OCI-LY1 (cell line): Measurements from ENCODE around the gene KREMEN1.

Experiments
- H2AFZ ChIP-seq: fragments of 200-600 bp; sonication (generic), shearing (Covaris generic); 2 replicates; pipeline ENCODE4 v1.6.0; 2014; ENCODE audit warnings: antibody characterized with exemption, mild to moderate bottlenecking, low read length
- H3F3A ChIP-seq: fragments of 200-600 bp; sonication (generic), shearing (Covaris generic); 2 replicates; pipeline ENCODE4 v1.6.0; 2014; ENCODE audit warnings: mild to moderate bottlenecking, antibody characterized with exemption, low read length, moderate library complexity; ENCODE audit not compliant: insufficient read depth
- H3K27ac ChIP-seq: fragments of 200-600 bp; sonication (generic); 2 replicates; pipeline ENCODE4 v1.5.1; 2014; ENCODE audit warnings: low read length, mixed run types, mild to moderate bottlenecking, low read depth; ENCODE audit not compliant: poor library complexity, severe bottlenecking
- H3K27me3 ChIP-seq: fragments of 200-600 bp; sonication (generic); 2 replicates; pipeline ENCODE4 v1.6.0; 2014; ENCODE audit warnings: antibody characterized with exemption, mild to moderate bottlenecking, low read length, moderate library complexity; ENCODE audit not compliant: insufficient read depth
- H3K36me3 ChIP-seq: fragments of 200-600 bp; sonication (generic); 2 replicates; pipeline ENCODE4 v1.6.1; 2014; ENCODE audit warnings: mild to moderate bottlenecking, antibody characterized with exemption, low read length, moderate library complexity, mixed read lengths; ENCODE audit not compliant: insufficient read depth
- H3K4me1 ChIP-seq: fragments of 200-600 bp; sonication (generic); 2 replicates; pipeline ENCODE4 v1.5.1; 2014; ENCODE audit warnings: mild to moderate bottlenecking, low read length, moderate library complexity; ENCODE audit not compliant: insufficient read depth, severe bottlenecking
- H3K4me2 ChIP-seq: fragments of 200-600 bp; sonication (generic), shearing (Covaris generic); 2 replicates; pipeline ENCODE4 v1.6.1; 2014; ENCODE audit warnings: low read length
- H3K4me3 ChIP-seq: fragments of 200-600 bp; sonication (generic); 2 replicates; pipeline ENCODE4 v1.5.1; 2014; ENCODE audit warnings: low read length, low read depth, mild to moderate bottlenecking, mixed read lengths; ENCODE audit not compliant: poor library complexity, severe bottlenecking
- H3K79me2 ChIP-seq: fragments of 200-600 bp; shearing (Covaris generic); 2 replicates; pipeline ENCODE4 v1.6.1; 2016; ENCODE audit warnings: mixed run types, low read length, mixed read lengths; ENCODE audit not compliant: insufficient read depth
- H3K9ac ChIP-seq: fragments of 200-600 bp; sonication (generic), shearing (Covaris generic); 2 replicates; pipeline ENCODE4 v1.6.1; 2014; ENCODE audit warnings: mild to moderate bottlenecking, low read length, mixed read lengths
- H3K9me2 ChIP-seq: fragments of 200-600 bp; sonication (generic), shearing (Covaris generic); 2 replicates; pipeline ENCODE4 v1.6.1; 2014; ENCODE audit warnings: low read depth, mild to moderate bottlenecking, low read length, mixed read lengths
- H3K9me3 ChIP-seq: fragments of 200-600 bp; shearing (Covaris generic); 2 replicates; pipeline ENCODE4 v1.6.1; 2014; ENCODE audit warnings: low read length, mixed read lengths
- H4K20me1 ChIP-seq: fragments of 200-600 bp; sonication (generic), shearing (Covaris generic); 2 replicates; pipeline ENCODE4 v1.6.0; 2016; ENCODE audit warnings: mild to moderate bottlenecking, low read length; ENCODE audit not compliant: insufficient read depth
- EZH2 ChIP-seq: fragments of 200-600 bp; sonication (generic), shearing (Covaris generic); IDR thresholded peaks from 2 replicates; pipeline ENCODE4 v1.8.0; 2017; ENCODE audit warnings: borderline replicate concordance, mixed run types, mild to moderate bottlenecking, antibody characterized with exemption, low read length, moderate library complexity, mixed read lengths
- TF ChIP-seq, protein P1 (sequence below): fragments of 200-600 bp; sonication (generic), shearing (Covaris generic); IDR thresholded peaks from 2 replicates; pipeline ENCODE4 v1.5.1; 2017; ENCODE audit warnings: mild to moderate bottlenecking, antibody characterized with exemption, low read length, moderate library complexity, mixed read lengths

Gene KREMEN1

GRCh38 chr22:29198240-29198639 is 125.4 kb downstream of the KREMEN1 start:
- H3K79me2 ChIP-seq, result no peaks in the 10 kb centered on the region
- H3K36me3 ChIP-seq, result no peaks in the 10 kb centered on the region
- no peaks in the 10 kb centered on the region for H4K20me1 ChIP-seq
- no peaks in the 10 kb centered on the region for H3K9me3 ChIP-seq
- TF ChIP-seq EZH2, result no peak
- TF ChIP-seq, protein P1, sequence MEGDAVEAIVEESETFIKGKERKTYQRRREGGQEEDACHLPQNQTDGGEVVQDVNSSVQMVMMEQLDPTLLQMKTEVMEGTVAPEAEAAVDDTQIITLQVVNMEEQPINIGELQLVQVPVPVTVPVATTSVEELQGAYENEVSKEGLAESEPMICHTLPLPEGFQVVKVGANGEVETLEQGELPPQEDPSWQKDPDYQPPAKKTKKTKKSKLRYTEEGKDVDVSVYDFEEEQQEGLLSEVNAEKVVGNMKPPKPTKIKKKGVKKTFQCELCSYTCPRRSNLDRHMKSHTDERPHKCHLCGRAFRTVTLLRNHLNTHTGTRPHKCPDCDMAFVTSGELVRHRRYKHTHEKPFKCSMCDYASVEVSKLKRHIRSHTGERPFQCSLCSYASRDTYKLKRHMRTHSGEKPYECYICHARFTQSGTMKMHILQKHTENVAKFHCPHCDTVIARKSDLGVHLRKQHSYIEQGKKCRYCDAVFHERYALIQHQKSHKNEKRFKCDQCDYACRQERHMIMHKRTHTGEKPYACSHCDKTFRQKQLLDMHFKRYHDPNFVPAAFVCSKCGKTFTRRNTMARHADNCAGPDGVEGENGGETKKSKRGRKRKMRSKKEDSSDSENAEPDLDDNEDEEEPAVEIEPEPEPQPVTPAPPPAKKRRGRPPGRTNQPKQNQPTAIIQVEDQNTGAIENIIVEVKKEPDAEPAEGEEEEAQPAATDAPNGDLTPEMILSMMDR, result no peak
- no peaks in the 10 kb centered on the region for H3K9me2 ChIP-seq
- no peak overlapping the region for H3K4me2 ChIP-seq
- no peak overlapping the region for H3K9ac ChIP-seq
- 0 out of 2 replicates have a peak, but pooled peaks cover 2% of the 10 kb centered on the region for H3K27me3 ChIP-seq
- H3K27ac ChIP-seq, result no peak overlapping the region
- H3K4me3 ChIP-seq, result no peak overlapping the region
- no peaks in the 10 kb centered on the region for H3K4me1 ChIP-seq
- no peaks in the 10 kb centered on the region for H3F3A ChIP-seq
- H2AFZ ChIP-seq, result no peak overlapping the region

DNA sequence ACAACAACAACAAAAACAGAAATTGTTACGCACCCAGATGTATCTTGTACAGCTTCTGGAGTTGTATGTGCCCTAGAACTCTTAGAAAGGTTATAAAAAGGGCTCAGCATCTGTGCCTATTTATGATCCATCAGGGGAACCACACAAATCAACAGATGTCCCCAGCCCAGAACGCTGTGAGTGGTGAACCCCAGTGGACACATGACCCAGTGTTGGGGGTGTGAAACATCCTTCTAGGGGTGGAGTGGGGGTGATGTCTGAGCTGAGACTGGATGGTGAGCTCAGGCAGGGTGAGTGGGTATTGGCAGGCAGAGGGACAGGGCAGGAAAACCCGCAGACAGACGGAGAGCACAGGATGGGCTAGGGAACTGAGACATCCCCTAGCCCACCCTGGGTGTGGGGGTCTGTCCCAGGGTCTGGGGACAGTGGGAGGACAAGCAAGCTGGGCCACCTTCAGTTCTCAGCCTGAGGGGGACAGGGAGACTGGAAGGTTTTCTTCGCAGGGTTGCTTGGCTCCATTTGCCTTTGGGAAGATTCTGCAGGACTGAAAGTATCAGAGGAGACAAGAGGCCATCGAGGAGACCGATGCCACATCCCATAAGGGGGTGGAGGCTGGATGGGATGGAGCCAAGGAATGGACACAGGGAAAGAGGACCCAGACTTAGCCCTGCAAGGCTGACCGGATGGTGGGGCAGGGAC is 127.0 kb downstream of the KREMEN1 start:
- Histone ChIP-seq H3K27ac (no peak overlapping the region), H4K20me1 (no peaks in the 10 kb centered on the region), H3K4me3 (no peak overlapping the region), H3K9ac (no peak overlapping the region), H3K36me3 (no peaks in the 10 kb centered on the region), H3K27me3 (0 out of 2 replicates have a peak, but pooled peaks cover 2% of the 10 kb centered on the region), H3K9me2 (no peaks in the 10 kb centered on the region), H3K79me2 (no peaks in the 10 kb centered on the region), H2AFZ (no peak overlapping the region), H3F3A (no peaks in the 10 kb centered on the region), H3K4me2 (no peak overlapping the region), H3K4me1 (no peaks in the 10 kb centered on the region), H3K9me3 (no peaks in the 10 kb centered on the region)
- no peak for TF ChIP-seq EZH2
- TF ChIP-seq, protein P1, result no peak

- Histone ChIP-seq H3K9ac (no peak overlapping the region), H3K9me3 (no peaks in the 10 kb centered on the region), H3K4me2 (no peak overlapping the region), H3K27ac (no peak overlapping the region), H3F3A (no peaks in the 10 kb centered on the region), H3K36me3 (no peaks in the 10 kb centered on the region), H3K9me2 (no peaks in the 10 kb centered on the region), H3K4me3 (no peak overlapping the region), H3K4me1 (no peaks in the 10 kb centered on the region), H3K27me3 (0 out of 2 replicates have a peak, but pooled peaks cover 5% of the 10 kb centered on the region), H3K79me2 (no peaks in the 10 kb centered on the region), H4K20me1 (no peaks in the 10 kb centered on the region), H2AFZ (no peak overlapping the region)
- no peak for TF ChIP-seq EZH2
- TF ChIP-seq, protein P1, result no peak
Observed at GRCh38 chr22:29200901-29201300, 128.1 kb downstream of the KREMEN1 start.
